ENCODE results near the gene RNF20. TPM values are rescaled to one million over a fixed set of nuclear protein-coding genes. Genes with fewer than 3 reads are reported as not detected.

RNF20 gene
- total RNA-seq, 1 donor from 2014 or later = 22.3 TPM

GRCh38 chr9:101579711-101580545 is 46.3 kb downstream of the RNF20 start:
- Histone ChIP-seq H3K27me3 (no peaks in the 10 kb centered on the region), H3K4me3 (no peak overlapping the region), H3K9me3 (no peaks in the 10 kb centered on the region), H3K27ac (no peak overlapping the region), H3K4me1 (no peaks in the 10 kb centered on the region), H3K36me3 (no peaks in the 10 kb centered on the region)
- DNase-seq (ENCODE audit: extremely low spot score in 2 of 2) = no peak
- TF ChIP-seq POLR2A (IDR thresholded peaks at IDR 0.05) (no peak), CTCF (IDR thresholded peaks at IDR 0.05) (no peak), POLR2AphosphoS5 (IDR thresholded peaks at IDR 0.05; ENCODE audit: insufficient read depth in 1 of 2, low read depth in 1 of 2) (no peak)
- intact Hi-C loops (cut with DNase I) = no loop called here

- Histone ChIP-seq H3K4me3 (no peak overlapping the region), H3K9me3 (no peaks in the 10 kb centered on the region), H3K27ac (no peak overlapping the region), H3K27me3 (no peaks in the 10 kb centered on the region), H3K4me1 (no peaks in the 10 kb centered on the region), H3K36me3 (no peaks in the 10 kb centered on the region)
- intact Hi-C loops (cut with DNase I) = no loop called here
- TF ChIP-seq POLR2AphosphoS5 (IDR thresholded peaks at IDR 0.05; ENCODE audit: insufficient read depth in 1 of 2, low read depth in 1 of 2) (no peak), POLR2A (IDR thresholded peaks at IDR 0.05) (no peak), CTCF (IDR thresholded peaks at IDR 0.05) (no peak)
- DNase-seq (ENCODE audit: extremely low spot score in 2 of 2) = no peak
Measured at GRCh38 chr9:101582553-101582952, 48.9 kb downstream of the RNF20 start.

- intact Hi-C loops (cut with DNase I) = no loop called here
- no peaks in the 10 kb centered on the region for H3K27me3 ChIP-seq
Measured at GRCh38 chr9:101585740-101586139, 52.1 kb downstream of the RNF20 start.

GRCh38 chr9:101586651-101587050 is 53.0 kb downstream of the RNF20 start:
- no peaks in the 10 kb centered on the region for H3K4me1 ChIP-seq
- no peaks in the 10 kb centered on the region for H3K9me3 ChIP-seq
- no peak overlapping the region for H3K27ac ChIP-seq
- no peaks in the 10 kb centered on the region for H3K27me3 ChIP-seq
- intact Hi-C loops (cut with DNase I) = no loop called here
- H3K4me3 ChIP-seq = no peak overlapping the region
- no peak for TF ChIP-seq POLR2A (IDR thresholded peaks at IDR 0.05)
- no peak for TF ChIP-seq CTCF (IDR thresholded peaks at IDR 0.05)
- no peak for TF ChIP-seq POLR2AphosphoS5 (IDR thresholded peaks at IDR 0.05; ENCODE audit: insufficient read depth in 1 of 2, low read depth in 1 of 2)
- DNase-seq (ENCODE audit: extremely low spot score in 2 of 2) = no peak
- H3K36me3 ChIP-seq = no peaks in the 10 kb centered on the region

More at GRCh38 chr9:101585740-101586139, 52.1 kb downstream of the RNF20 start:
- Histone ChIP-seq H3K36me3 (no peaks in the 10 kb centered on the region), H3K4me3 (no peak overlapping the region), H3K27ac (no peak overlapping the region), H3K4me1 (no peaks in the 10 kb centered on the region), H3K9me3 (no peaks in the 10 kb centered on the region)
- no peak for TF ChIP-seq POLR2A (IDR thresholded peaks at IDR 0.05)
- TF ChIP-seq CTCF (IDR thresholded peaks at IDR 0.05) = no peak
- TF ChIP-seq POLR2AphosphoS5 (IDR thresholded peaks at IDR 0.05; ENCODE audit: insufficient read depth in 1 of 2, low read depth in 1 of 2) = no peak
- DNase-seq (ENCODE audit: extremely low spot score in 2 of 2) = no peak
